SW 1271 (cell line): ENCODE results near the gene GAB2.
"Not testable (repeated sequence)": the region's sequence is repeated elsewhere in the genome, so short reads cannot be mapped to it uniquely, and the experiment has no call there.

ENCODE experiments used
- DNase-seq, 2 experiments: peaks; one replicate each; lab custom pipeline; 2025; lab: John Stamatoyannopoulos, UW

Gene GAB2, protein sequence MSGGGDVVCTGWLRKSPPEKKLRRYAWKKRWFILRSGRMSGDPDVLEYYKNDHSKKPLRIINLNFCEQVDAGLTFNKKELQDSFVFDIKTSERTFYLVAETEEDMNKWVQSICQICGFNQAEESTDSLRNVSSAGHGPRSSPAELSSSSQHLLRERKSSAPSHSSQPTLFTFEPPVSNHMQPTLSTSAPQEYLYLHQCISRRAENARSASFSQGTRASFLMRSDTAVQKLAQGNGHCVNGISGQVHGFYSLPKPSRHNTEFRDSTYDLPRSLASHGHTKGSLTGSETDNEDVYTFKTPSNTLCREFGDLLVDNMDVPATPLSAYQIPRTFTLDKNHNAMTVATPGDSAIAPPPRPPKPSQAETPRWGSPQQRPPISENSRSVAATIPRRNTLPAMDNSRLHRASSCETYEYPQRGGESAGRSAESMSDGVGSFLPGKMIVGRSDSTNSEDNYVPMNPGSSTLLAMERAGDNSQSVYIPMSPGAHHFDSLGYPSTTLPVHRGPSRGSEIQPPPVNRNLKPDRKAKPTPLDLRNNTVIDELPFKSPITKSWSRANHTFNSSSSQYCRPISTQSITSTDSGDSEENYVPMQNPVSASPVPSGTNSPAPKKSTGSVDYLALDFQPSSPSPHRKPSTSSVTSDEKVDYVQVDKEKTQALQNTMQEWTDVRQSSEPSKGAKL

DNA sequence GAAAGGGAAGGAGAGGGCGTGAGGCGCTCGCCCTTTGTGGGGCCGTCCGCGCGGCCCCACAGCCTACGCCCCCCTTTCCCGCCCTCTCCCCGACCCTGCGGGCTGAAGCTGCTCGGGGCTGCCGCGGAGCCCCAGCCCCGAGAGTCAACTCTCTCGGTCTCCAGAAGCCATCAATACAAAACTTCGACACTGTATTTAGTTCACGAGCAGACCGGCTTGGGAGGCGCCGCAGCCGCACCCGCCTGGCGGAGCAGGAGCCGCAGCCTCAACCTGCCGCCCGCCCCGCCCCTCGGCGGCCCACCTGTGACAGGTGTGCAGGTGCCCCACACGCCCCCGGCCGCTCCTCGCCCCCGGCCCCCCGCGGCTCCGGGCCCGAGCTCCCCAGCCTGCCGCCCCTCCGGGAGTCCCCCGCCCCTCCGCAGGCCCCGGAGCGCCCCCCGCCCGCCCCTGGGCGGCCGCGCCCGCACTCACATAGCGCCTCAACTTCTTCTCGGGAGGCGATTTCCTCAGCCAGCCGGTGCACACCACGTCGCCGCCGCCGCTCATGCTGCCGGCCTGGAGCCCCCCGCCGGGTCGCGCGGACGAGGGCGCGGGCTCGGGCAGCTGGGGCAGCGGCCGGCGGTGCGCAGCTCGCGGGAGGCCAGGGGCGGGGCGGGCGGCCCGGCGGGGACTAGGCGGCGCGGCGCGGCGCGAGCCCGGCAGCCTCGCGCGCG is at the start of gene GAB2:
TSS of gene GAB2 (minus strand) at position 646 of the 713 bp plus-strand sequence. CDS start at position 546, 100 bp downstream.
- DNase-seq = no peak

DNA sequence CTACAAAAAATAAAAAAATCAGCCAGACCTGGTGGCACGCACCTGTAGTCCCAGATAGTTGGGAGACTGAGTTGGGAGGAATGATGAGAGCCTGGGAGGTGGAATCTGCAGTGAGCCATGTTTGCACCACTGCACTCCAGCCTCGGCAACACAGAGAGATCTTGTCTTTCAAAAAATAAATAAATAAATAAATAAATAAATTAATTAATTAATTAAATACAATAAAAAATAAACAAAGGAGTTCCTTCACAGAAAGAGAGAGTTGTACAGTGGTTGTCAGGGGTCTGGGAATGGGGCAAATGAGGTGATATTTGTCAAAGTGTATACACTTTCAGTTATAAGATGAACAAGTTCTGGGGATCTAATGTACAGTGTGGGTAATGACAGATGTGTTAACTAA is 49.8 kb upstream of the GAB2 start:
- no peak for DNase-seq

DNA sequence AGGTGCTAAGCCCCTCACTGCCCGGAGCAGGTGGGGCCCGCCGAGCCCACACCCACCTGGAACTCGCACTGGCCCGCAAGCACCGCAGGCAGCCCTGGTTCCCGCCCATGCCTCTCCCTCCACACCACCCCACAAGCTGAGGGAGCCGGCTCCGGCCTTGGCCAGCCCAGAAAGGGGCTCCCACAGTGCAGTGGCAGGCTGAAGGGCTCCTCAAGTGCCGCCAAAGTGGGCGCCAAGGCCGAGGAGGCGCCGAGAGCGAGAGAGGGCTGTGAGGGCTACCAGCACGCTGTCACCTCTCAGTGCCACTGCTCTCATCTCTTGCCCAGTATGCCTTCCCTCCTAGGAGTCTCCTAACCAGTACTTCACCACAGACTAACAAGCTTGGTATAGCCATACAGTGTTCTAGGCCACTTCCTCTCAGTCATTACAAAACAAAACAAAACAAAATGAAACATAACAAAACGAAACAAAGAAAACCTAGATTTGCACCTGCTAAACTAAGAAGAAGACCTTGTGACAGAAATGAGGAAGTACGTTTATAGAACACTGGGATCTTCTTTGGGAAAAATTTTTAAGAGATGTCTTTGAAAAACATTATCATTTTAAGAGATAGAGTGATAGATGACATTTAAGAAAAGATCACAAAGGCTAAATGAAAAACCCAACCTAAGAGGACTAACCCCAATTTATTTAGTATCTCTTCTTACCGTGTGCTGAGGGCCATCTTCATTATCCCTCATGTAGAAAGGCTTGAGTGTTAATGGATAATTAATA is 47.7 kb upstream of the GAB2 start:
- no peak for DNase-seq

DNA sequence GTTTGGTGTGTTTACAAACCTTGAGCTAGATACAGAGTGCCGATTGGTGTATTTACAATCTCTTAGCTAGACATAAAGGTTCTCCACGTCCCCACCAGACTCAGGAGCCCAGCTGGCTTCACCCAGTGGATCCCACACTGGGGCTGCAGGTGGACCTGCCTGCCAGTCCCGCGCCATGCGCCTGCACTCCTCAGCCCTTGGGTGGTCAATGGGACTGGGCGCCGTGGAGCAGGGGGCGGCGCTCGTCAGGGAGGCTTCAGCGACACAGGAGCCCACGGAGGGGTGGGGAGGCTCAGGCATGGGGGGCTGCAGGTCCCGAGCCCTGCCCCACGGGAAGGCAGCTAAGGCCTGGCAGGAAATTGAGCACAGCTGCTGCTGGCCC is 47.2 kb upstream of the GAB2 start:
- DNase-seq = not testable (repeated sequence)

DNA sequence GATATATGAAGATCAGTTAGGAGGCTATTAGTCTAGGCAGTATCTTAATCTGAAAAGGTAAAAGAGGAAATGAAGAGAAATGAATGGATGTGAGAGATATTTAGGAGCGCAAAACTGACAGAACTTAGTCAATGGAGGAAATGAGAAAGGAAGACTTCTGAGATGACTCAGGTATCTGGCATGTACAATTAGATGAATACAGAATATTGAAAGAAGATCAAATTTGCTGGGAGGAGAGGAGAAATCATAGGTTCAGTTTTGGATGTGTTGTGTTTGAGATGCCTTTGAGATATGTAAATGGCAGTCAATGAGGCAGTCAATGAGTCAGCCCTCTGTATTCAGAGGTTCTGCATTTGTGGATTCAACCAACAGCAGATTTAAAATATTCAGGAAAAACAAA is 42.9 kb upstream of the GAB2 start:
- DNase-seq = no peak

DNA sequence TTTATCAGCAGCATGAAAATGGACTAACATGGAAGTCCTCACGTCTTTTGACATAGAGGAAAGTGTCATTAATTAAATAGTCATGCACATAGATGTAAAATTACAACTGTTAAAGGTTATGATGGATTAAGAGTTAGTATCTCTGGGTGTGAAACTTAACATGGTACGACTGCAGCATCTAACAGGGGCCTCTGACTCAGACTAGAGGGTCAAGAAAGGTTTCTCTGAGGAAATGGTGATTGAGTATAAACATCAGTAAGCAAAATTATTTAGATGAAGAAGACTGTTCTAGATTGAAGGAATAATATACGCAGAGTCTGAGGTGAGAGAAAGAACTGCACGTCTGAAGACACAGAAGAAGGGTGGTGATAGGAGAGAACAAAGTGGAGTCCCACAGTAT is 42.1 kb upstream of the GAB2 start:
- DNase-seq = no peak

DNA sequence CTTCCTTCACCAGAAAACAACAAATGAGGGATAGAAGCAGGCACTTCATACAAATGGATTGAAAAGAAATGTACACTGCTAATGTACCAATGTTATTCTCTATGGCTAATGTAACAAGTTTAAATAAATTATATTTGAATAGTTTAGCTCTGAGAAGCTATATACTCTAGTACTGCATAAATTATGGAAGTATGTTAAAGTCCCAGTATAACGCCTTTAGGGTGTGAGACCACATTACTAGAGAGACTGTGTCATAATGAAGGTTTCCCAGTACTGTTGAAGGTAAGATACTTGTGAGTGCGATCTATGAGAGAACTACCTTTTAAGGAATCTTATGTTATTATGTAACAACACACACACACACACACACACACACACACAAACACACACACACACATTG is 39.8 kb upstream of the GAB2 start:
- DNase-seq = no peak

DNA sequence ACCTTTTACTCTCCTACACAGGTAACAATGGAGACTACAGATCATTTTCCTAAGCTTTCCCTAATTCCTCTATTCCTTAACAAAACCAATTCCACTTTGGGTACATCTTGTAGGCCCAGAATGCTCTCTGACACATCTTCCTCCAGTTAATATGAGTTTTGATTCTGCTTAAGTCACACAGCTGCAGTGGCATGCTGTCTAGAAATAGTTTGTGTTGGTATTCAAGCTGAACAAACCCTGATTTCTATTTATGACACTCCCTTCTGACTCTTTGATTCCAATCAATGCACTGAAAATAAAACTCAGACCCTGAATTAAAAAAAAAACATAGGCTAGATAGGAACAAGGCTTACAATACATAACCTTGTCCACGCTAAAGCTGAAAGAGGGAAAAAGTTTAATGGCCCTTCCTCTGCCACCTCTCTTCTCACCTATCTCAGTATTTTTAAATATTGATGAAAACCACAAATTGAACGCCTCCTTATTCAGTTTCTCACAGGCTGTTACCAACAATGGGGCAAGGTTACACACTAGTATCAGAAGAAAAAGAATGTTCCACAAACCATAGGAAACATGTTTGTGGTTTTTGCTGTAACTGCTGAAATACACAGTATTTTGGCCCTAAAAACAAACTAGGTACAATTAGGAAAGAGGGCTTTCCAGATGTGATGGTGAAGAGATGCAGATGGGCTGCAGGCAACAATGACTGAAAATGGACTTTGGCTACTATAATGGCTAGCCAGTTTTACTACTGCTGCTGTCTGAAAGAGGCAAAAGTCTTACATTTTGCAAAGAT is 35.7 kb upstream of the GAB2 start:
- DNase-seq = no peak

DNA sequence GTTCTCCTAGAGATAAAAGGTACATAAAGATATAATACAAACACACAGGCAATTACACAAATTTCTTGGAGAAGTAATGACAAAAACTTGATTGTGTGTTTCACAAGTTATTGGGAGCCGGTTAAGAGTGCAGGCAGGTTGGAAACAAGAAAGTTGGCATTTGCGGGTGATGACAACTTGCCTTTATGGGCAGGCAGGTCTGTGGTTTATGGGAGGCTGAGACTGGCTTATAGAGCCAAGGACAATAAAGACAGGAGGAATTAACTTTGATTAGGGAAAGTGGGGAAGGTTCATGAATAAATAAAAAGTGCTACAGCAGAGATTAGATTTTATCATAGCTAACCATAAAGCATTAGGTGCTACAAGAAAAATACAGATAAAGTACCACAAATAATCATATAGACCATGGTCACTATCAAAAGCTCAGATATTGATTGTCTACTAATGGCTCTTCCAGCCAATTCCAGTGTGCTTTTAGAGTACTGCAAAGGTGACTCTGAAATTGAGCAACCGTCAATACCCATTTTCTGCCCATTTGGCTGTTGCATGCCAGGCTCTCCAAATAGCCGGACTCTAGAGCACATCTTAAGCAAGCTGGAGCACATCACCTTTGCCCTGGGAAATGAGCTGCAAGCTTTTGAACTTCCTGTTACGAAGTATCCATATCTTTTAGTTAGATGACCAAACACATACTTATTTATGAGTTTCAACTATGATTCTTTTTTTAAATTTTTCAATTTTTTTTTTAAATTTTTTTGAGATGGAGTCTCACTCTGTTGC is 33.9 kb upstream of the GAB2 start:
- DNase-seq = no peak

DNA sequence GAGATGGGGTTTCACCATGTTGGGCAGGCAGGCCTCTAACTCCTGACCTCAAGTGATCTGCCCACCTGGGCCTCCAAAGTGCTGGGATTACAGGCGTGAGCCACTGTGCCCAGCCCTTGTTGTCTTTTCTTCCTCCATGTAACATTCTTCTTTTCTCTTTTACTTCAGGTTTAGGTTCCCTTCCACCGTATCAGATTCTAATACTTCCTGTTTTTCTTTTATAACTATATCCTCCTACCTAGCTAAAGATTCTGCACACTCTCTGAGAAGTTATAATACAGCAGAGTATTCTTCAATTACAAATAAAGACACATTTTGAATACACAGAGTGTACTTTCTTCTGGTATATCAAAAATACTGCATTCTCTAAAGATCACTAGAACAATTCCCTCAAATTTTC is 33.2 kb upstream of the GAB2 start:
- DNase-seq = no peak

DNA sequence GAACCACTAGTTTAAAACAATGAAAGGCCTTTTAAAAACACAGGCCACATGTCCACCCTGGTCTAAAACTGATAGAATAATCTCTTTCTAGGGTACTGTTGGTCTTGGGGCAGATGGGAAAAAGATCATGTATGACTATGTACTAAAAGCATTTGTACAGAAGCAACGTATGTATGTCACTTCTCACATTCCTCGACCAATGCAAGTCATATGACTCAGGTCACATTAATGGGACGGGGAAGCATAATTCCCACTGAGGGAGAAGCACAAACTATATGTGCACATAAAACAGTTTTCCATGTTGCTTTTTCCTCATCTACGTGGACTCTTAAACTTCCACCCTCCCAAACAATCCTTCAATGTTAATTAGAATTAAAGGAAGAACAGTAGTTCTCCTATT is 32.2 kb upstream of the GAB2 start:
- DNase-seq = no peak

DNA sequence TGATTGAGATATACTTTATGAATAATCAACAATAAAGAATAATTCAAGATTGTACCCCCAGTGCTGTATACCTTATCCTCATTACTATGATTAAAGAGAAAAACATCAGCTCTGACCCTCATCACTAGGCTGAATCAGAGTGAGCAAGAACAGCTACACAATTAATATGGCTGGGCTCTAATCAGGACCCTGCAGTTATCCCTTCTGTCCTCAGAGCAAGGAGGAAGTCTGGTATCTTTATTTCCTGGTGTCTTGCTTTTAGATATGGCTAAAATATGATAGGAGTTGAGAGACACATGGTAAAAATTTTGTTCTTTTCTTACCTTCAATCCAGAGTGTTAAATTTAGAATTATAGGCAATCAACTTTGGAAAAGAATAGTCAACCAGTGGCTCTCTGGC is 28.6 kb upstream of the GAB2 start:
- no peak for DNase-seq

DNA sequence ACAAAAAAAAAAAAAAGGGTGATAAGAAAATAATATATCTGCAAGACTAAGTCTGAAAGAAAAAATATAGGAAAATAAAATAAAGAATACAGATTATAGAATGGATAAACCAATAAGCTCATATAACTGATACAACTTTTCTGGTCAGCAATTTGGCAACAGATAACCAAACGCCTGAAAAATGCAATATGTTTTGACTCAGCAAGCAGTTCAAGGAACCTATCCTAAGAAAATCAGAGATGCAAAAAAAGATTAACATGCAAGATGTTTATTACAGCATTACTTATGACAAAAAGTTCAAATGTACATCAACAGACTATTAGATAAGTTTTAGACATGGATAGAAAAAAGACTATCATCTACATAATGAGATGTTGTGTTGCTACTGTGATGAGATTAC is 27.1 kb upstream of the GAB2 start:
- no peak for DNase-seq

DNA sequence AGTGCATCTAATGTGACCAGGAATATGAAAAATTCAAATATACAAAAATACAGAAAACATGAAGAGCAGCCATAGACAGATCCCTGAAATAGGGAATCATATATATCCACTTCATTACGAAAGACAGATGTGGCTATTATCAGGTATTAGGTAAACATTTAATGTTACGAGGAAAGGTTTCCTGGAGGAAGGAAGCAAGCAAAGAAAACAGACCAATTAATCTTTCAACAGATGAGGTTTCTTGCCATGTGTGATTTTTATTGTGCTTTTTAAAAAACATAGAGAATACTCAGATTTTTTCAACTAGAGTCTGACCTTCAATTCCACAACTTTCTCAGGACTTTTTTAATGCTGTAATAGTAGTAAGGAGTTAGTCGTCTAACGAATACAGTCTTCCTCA is 24.3 kb upstream of the GAB2 start:
- no peak for DNase-seq

DNA sequence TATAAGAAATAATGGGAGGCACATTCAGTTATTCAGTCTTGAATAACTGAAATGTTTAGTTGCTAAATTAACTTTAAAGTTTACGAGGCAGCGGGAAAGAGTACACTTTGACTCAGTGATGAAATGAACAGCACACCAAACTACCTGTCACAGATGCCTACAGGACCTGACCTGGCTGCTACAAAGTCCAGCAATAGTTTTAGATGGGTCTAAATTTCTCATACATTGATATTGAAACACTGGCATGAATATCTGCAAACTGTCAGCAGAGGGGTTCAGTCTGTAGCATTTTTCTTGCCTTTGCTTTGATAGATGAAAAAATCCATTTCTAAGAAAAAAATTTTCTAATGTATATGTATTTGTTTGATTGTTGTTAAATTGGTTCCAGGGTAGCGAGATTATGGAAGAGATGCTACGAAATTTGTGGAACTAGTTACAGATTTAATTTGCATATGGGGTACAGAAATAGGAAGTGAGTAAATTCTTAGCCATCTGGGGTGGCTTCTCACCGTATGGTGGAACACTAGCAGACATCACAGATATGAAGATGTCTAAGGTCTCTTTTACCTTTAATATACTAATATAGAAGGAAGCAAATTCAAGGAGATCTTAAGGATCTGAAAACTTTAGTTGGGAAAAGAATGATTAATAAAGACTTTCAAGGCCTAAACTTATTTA is 20.8 kb upstream of the GAB2 start:
- DNase-seq = no peak

DNA sequence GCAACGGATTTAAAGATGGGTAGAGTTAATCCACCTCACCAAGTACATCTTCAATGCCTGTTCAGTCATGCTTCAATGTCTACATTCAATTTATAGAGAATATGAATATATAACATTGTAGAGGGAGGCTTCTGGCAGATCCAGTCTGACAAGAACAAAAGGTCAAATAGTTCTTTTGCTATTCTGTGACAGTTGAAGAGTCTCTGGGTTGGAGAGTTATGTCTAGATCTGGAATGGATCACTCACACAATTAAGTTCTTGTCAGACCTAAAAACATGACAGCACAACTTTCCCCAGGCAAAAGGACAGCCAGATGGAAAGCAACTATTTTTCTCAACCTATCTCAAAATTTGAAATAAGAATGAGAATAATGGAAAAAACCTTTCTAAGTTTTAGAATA is 15.3 kb upstream of the GAB2 start:
- DNase-seq = no peak

DNA sequence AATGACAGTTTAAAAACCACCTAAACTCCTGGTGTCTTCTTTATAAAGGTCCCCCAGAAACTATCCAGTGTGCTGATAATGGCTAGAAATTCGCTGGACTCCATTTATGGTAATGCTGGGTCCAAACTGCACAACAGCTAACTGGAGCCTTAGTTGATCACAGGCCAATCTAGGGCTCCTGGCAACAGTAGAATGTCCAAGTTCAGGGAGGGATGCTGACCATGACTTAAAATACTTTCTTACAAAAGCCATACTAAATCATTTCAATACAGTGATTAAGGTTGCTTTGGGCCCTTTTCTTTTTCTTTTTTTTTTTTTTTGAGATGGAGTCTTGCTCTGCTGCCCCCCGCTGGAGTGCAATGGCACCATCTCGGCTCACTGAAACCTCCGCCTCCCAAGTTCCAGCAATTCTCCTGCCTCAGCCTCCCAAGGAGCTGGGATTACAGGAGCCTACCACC is 14.5 kb upstream of the GAB2 start:
- no peak for DNase-seq

DNA sequence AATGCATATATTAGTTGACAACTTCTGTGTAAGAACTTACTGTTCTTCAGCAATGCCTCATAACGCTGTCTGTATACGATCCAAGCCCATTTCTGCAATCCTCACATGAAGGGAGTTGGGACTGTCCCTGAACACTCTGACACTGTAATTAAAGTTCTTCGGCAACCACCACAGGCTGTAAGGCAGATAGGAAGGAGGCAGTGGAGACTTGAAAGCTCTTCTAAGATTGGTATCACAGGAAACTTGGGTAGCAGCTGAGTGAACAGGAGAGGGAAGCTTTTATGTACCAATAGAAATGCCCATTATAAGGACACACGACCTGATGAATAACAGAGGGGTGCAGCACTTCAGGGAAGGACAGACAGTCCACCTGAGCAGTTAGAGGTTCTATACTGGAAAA is 12.0 kb upstream of the GAB2 start:
- no peak for DNase-seq

DNA sequence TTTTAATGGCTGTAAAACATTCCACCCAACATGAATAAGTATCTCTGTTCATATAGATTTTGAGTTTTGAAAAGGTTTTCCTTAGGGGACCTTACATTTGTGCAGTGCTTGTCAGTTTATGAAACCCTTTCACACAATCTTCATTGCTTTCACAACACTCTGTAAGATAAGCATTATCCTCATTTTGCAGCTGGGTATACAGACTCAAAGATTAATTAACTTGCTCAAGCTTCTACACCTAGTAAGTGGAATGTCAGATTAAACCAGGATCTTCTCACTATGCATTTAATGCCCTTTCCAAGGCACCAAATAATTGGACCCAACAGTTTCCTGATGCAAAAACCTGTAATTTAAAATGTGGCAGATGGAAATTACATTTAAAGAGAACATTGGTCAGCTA is 11.6 kb upstream of the GAB2 start:
- DNase-seq = no peak

DNA sequence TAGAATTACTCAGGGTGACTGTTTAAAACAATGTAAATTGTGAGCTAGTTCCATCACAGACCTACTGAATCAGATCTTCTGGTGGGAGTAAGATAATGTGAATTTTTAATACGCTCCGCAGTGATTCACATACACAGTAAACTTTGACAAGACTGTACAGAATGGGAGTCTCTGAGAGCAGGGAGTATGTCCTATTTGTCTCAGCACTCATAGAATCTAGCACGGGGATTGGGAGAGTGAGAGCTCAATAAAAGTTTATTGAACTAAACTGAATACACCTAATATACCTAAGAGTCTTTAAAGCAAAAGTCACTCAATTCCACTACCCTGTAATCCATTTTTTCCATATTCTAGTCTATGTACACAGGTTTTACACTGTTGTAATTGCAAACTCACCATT is 11.2 kb upstream of the GAB2 start:
- DNase-seq = no peak
